GM12878 (cell line): ENCODE results near the gene IGFLR1. TPM values are rescaled to one million over a fixed set of nuclear protein-coding genes. Genes with fewer than 3 reads are reported as not detected.
A peak's percentile ranks its signal among the peaks of the same experiment; 100 is the strongest.

Experiments used
- ATAC-seq: fragments of 200-7000 bp; cut with Tn5 transposase; 3 replicates; pipeline ENCODE4 v1.9.1; 2020; ENCODE audit warnings: mild to moderate bottlenecking, moderate library complexity
- BruUV-seq: library from RNA; stranded (reverse); fragments of 400-500 nt; replicated peaks from 2 replicates; lab custom pipeline; 2021; lab: Mats Ljungman, UMichigan
- CTCF ChIA-PET: fragments of 300-600 bp; sonication (Branson Sonifier 250); formaldehyde crosslinking; extraction: SDS; loops from one replicate; lab custom pipeline; 2021; ENCODE audit warnings: inconsistent platforms; lab: Yijun Ruan, JAX
- POLR2A ChIA-PET: fragments of 350-600 bp; formaldehyde crosslinking; extraction: SDS; loops from one replicate; lab custom pipeline; 2021; ENCODE audit warnings: inconsistent platforms; lab: Charles Lee
- RAD21 ChIA-PET: fragments of 300-600 bp; sonication (Branson Sonifier 250); formaldehyde crosslinking; loops from one replicate; lab custom pipeline; 2023; ENCODE audit warnings: antibody characterized with exemption; ENCODE audit not compliant: unreplicated experiment; lab: Charles Lee
- SMC1A ChIA-PET: fragments of 300-600 bp; sonication (Branson Sonifier 250); formaldehyde crosslinking; loops from one replicate; lab custom pipeline; 2023; ENCODE audit not compliant: unreplicated experiment, uncharacterized antibody; lab: Charles Lee
- DNase-seq: peaks from one replicate; pipeline ENCODE4 v3.0.0-alpha.2; 2011; ENCODE audit warnings: low read depth, low spot score
- FAIRE-seq: peaks from 3 replicates; lab custom pipeline; 2011; peaks lifted over from hg19 to GRCh38; lab: Jason Lieb, UNC
- H2AFZ ChIP-seq: 2 replicates; pipeline ENCODE4 v1.6.0; 2011; ENCODE audit warnings: low read depth, low read length, control low read depth; ENCODE audit not compliant: control insufficient read depth
- H3K27ac ChIP-seq: 2 replicates; pipeline ENCODE4 v1.5.1; 2011; ENCODE audit warnings: control low read depth; ENCODE audit not compliant: control insufficient read depth, insufficient read depth
- H3K27me3 ChIP-seq, 2 experiments: replicated peaks in 1 of 2; 2 replicates each; pipeline versions ENCODE4 v1.6.0 to v1.6.1; 2011; ENCODE audit warnings: low read length in 1 of 2; ENCODE audit not compliant: control insufficient read depth in 2 of 2, insufficient read depth in 2 of 2
- H3K36me3 ChIP-seq, 2 experiments: 2 replicates each; pipeline ENCODE4 v1.5.1; 2011; ENCODE audit warnings: low read length in 1 of 2; ENCODE audit not compliant: control insufficient read depth in 2 of 2, insufficient read depth in 2 of 2
- H3K4me1 ChIP-seq: 2 replicates; pipeline ENCODE4 v1.6.1; 2011; ENCODE audit warnings: mild to moderate bottlenecking, low read length, moderate library complexity, mixed read lengths; ENCODE audit not compliant: control insufficient read depth, insufficient read depth
- H3K4me2 ChIP-seq: 2 replicates; pipeline ENCODE4 v1.6.0; 2011; ENCODE audit warnings: control low read depth; ENCODE audit not compliant: control insufficient read depth, insufficient read depth
- H3K4me3 ChIP-seq: fragments of 200-600 bp; sonication (generic); 2 replicates; pipeline ENCODE4 v1.5.1; 2016
- H3K79me2 ChIP-seq: 2 replicates; pipeline ENCODE4 v1.6.0; 2011; ENCODE audit warnings: low read length; ENCODE audit not compliant: control insufficient read depth, insufficient read depth
- H3K9ac ChIP-seq: 2 replicates; pipeline ENCODE4 v1.8.0; 2011; ENCODE audit warnings: low read length, control low read depth, mixed read lengths; ENCODE audit not compliant: control insufficient read depth, insufficient read depth
- H3K9me3 ChIP-seq: replicated peaks from 3 replicates; pipeline ENCODE4 v1.5.1; 2011; ENCODE audit warnings: mild to moderate bottlenecking, low read length; ENCODE audit not compliant: control insufficient read depth, insufficient read depth
- H4K20me1 ChIP-seq: 2 replicates; pipeline ENCODE4 v1.6.0; 2011; ENCODE audit not compliant: control insufficient read depth, insufficient read depth
- CHD4 ChIP-seq: fragments of 200-600 bp; sonication (generic); IDR thresholded peaks from 2 replicates; pipeline ENCODE4 v1.6.1; 2016; ENCODE audit warnings: mild to moderate bottlenecking
- ESRRA ChIP-seq: IDR thresholded peaks from 2 replicates; pipeline ENCODE4 v1.6.1; 2012; ENCODE audit warnings: mild to moderate bottlenecking, low read length, improper control_type of control experiment
- GATAD2B ChIP-seq: fragments of 450-650 bp; conservative IDR thresholded peaks from 2 replicates; pipeline ENCODE4 v1.6.1; 2017; ENCODE audit warnings: low read depth, mild to moderate bottlenecking, moderate library complexity
- HCFC1 ChIP-seq: fragments of 150-350 bp; IDR thresholded peaks from 2 replicates; pipeline ENCODE4 v1.6.1; 2014; ENCODE audit warnings: low read length
- IKZF2 ChIP-seq, 2 experiments: fragments of 450-650 bp; IDR thresholded peaks; 2 replicates each; pipeline ENCODE4 v1.6.1; 2017; ENCODE audit warnings: mild to moderate bottlenecking in 2 of 2, moderate library complexity in 2 of 2
- LARP7 ChIP-seq: fragments of 450-650 bp; IDR thresholded peaks from 2 replicates; pipeline ENCODE4 v1.6.1; 2017; ENCODE audit warnings: mild to moderate bottlenecking
- MXI1 ChIP-seq: fragments of 150-350 bp; IDR thresholded peaks from 2 replicates; pipeline ENCODE4 v1.6.1; 2011; ENCODE audit warnings: low read depth, mild to moderate bottlenecking, inconsistent platforms, low read length, improper control_type of control experiment
- NFYA ChIP-seq: IDR thresholded peaks from 2 replicates; pipeline ENCODE4 v1.6.1; 2011; ENCODE audit warnings: low read depth, mild to moderate bottlenecking, low read length, improper control_type of control experiment, borderline replicate concordance
- NRF1 ChIP-seq: conservative IDR thresholded peaks from 2 replicates; pipeline ENCODE4 v1.6.1; 2011; ENCODE audit warnings: mild to moderate bottlenecking, low read depth, low read length, improper control_type of control experiment
- POU2F2 ChIP-seq: IDR thresholded peaks from 3 replicates; pipeline ENCODE4 v1.6.1; 2011; ENCODE audit warnings: low read depth, mild to moderate bottlenecking, low read length, borderline replicate concordance
- SMAD1 ChIP-seq: fragments of 450-650 bp; IDR thresholded peaks from 2 replicates; pipeline ENCODE4 v1.6.1; 2018; ENCODE audit warnings: mild to moderate bottlenecking, low read depth; ENCODE audit not compliant: partially characterized antibody
- SREBF1 ChIP-seq: IDR thresholded peaks from 2 replicates; pipeline ENCODE4 v1.6.1; 2012; ENCODE audit warnings: mild to moderate bottlenecking, low read length
- STAT1 ChIP-seq: fragments of 450-650 bp; conservative IDR thresholded peaks from 2 replicates; pipeline ENCODE4 v1.6.1; 2014; ENCODE audit warnings: antibody characterized with exemption, mild to moderate bottlenecking
- TBL1XR1 ChIP-seq: IDR thresholded peaks from 2 replicates; pipeline ENCODE4 v1.6.1; 2012; ENCODE audit warnings: low read depth, low read length, improper control_type of control experiment
- TCF12 ChIP-seq: IDR thresholded peaks from 2 replicates; pipeline ENCODE4 v1.6.1; 2011; ENCODE audit warnings: low read depth, mild to moderate bottlenecking, low read length
- TCF3 ChIP-seq: IDR thresholded peaks from 2 replicates; pipeline ENCODE4 v1.6.1; 2012; ENCODE audit warnings: low read depth, mild to moderate bottlenecking, low read length, borderline replicate concordance; ENCODE audit not compliant: insufficient read depth
- ZSCAN29 ChIP-seq: fragments of 450-650 bp; IDR thresholded peaks from 2 replicates; pipeline ENCODE4 v1.6.1; 2017; ENCODE audit warnings: mild to moderate bottlenecking, moderate library complexity
- ZZZ3 ChIP-seq: IDR thresholded peaks from 2 replicates; pipeline ENCODE4 v1.6.1; 2011; ENCODE audit warnings: low read depth; ENCODE audit not compliant: control insufficient read depth, insufficient read length
- WGBS: methylation state at CpG from one replicate; pipeline ENCODE4 v1.1.6; 2016; ENCODE audit warnings: low lambda C conversion rate; ENCODE audit not compliant: insufficient replicate concordance, insufficient coverage; ENCODE audit errors: missing lambda C conversion rate; 5-methylcytosine and 5-hydroxymethylcytosine counted together
- in situ Hi-C: fragments of 300-500 bp; cut with MboI; formaldehyde crosslinking; loops from 9 replicates; pipeline ENCODE4 v1.14.3; 2018; ENCODE audit warnings: mixed read lengths
- intact Hi-C: fragments of 100-400 bp; cut with micrococcal nuclease; formaldehyde crosslinking; loops from one replicate; pipeline ENCODE4 v1.14.2; 2022; ENCODE audit not compliant: unreplicated experiment
- polyA plus RNA-seq, 11 experiments: library from polyadenylated mRNA; depleted of rRNA in 4 of 11; unstranded in 6 of 11; stranded (reverse) in 5 of 11; fragments of >200 nt; fragmentation: Nextera tagmentation in 4 of 11; fragmentation: Illumina TruSeq in 1 of 11; extraction: Ambion mirVana in 4 of 11; extraction: Trizol in 1 of 11; gene quantifications; 1 replicate in 1 of 11; 2 replicates in 10 of 11; pipeline versions ENCODE4 v1.2.1 to v1.2.3, GENCODE V29; 2011 to 2016; ENCODE audit warnings: inconsistent platforms in 2 of 11, missing spikeins in 2 of 11, low read depth in 1 of 11
- total RNA-seq, 4 experiments: library from RNA; depleted of rRNA in 3 of 4; stranded (reverse); fragments of >200 nt in 3 of 4; fragmentation: Illumina TruSeq in 1 of 4; extraction: Trizol in 1 of 4; gene quantifications; 2 replicates each; pipeline versions ENCODE4 v1.2.1 to v1.2.3, GENCODE V29; 2013 to 2021
- TF ChIP-seq, protein P1 (sequence below): fragments of 450-650 bp; IDR thresholded peaks from 2 replicates; pipeline ENCODE4 v1.6.1; 2017; ENCODE audit warnings: mild to moderate bottlenecking, moderate library complexity

Gene IGFLR1
- total and polyA plus RNA-seq, 10 of the 15 experiments (the other 5 are each of a cell fraction or from before 2014, with no cell fraction given): 2.5 to 39.9 (median 24.8) TPM

DNA sequence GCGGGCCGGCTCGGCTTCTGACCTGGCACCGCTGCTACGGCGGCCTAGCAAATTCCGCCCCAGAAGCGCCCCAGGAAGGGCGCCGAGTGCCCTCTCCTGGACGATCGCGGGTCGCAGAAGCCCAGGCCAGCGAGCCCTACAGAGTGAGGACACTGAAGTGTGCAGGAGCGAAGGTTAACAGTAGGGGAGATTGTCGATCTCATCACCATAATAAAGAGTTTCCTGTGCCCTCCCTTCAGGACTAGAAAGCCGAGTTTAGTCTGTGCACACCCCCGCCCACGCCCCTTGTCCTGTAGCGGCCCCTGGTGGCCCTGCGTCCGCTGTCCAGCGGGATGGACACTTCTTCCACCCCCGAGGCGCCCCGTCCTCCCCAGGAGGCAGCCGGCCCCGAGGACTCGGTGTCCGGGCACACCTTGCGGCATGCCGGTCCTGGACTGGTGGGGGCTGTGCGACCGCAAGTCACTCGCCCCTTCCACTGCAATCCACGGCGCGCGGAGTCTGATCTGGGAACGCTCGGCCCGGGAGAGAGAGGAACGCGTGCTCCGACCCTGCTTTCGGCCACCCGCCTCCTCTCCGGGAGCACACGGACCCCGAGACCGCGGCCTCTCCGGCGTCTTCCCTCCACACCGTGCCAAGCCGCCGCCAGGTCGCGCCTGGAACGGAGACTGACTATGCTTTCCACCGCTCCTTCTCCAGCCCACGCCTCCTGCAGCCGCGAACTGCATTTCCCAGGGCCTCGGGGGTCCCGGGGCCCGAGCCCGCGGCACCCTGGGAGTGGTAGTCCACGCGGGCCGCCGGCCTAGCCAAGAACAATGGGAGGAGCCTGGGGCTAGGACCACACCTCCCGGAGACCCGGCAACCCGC lies 25.2 kb downstream of the IGFLR1 start:
- BruUV-seq: no TSS peak
- peak overlapping the region; percentile 95 for H3K27ac ChIP-seq
- H3K36me3 ChIP-seq: peaks cover 0 to 6% of the 10 kb centered on the region in 2 experiments; a peak in 3 of 4 replicates
- intact Hi-C loops: loop anchor here (1.0 to 2.0 kb wide), 4 partner anchors 23 to 214 kb away; partner anchors contain the start of genes PSENEN and U2AF1L4
- POLR2A ChIA-PET: interaction anchor here (1.8 to 12.1 kb wide), 3 partner anchors 18 to 26 kb away, joined by 12 to 516 read pairs (median 91); partner anchors contain the start of genes IGFLR1, PSENEN, U2AF1L4 and ZBTB32
- 1% methylated on average over 70 of the region's 77 CpGs for WGBS
- H3K4me3 ChIP-seq: peak overlapping the region; percentile 82
- H4K20me1 ChIP-seq: no peaks in the 10 kb centered on the region
- H2AFZ ChIP-seq: peak overlapping the region; percentile 87
- RAD21 ChIA-PET: interaction anchor here (6.3 kb wide), 1 partner anchor 18 kb away, joined by 430 read pairs; the partner anchor contains the start of gene ZBTB32
- H3K4me1 ChIP-seq: peaks cover 32% of the 10 kb centered on the region
- H3K4me2 ChIP-seq: peak overlapping the region; percentile 99
- peak; percentile 75 for ATAC-seq
- H3K9me3 ChIP-seq: no peaks in the 10 kb centered on the region
- SMC1A ChIA-PET: interaction anchor here (6.3 kb wide), 1 partner anchor 19 kb away, joined by 375 read pairs; the partner anchor contains the start of gene ZBTB32
- FAIRE-seq: peak; percentile 61
- H3K9ac ChIP-seq: peak overlapping the region; percentile 77
- no peaks in the 10 kb centered on the region for H3K27me3 ChIP-seq
- in situ Hi-C loops: no loop called here
- CTCF ChIA-PET: interaction anchor here (6.4 to 7.3 kb wide), 2 partner anchors 15 to 22 kb away, joined by 77 to 271 read pairs; no protein-coding TSS in a partner anchor
- peak; percentile 77 for DNase-seq
- H3K79me2 ChIP-seq: peaks cover 68% of the 10 kb centered on the region
- TF ChIP-seq TCF3: no peak
- no peak for TF ChIP-seq SMAD1
- 0 out of 2 replicates have a peak, but pooled peaks have one; percentile 75 for TF ChIP-seq CHD4
- peak; percentile 77 for TF ChIP-seq GATAD2B
- TF ChIP-seq STAT1: no peak; the same call in 1 of the 2 replicates
- no peak; the same call in none of the 2 replicates for TF ChIP-seq MXI1
- peak; percentile 83 for TF ChIP-seq SREBF1
- TF ChIP-seq, protein P1, sequence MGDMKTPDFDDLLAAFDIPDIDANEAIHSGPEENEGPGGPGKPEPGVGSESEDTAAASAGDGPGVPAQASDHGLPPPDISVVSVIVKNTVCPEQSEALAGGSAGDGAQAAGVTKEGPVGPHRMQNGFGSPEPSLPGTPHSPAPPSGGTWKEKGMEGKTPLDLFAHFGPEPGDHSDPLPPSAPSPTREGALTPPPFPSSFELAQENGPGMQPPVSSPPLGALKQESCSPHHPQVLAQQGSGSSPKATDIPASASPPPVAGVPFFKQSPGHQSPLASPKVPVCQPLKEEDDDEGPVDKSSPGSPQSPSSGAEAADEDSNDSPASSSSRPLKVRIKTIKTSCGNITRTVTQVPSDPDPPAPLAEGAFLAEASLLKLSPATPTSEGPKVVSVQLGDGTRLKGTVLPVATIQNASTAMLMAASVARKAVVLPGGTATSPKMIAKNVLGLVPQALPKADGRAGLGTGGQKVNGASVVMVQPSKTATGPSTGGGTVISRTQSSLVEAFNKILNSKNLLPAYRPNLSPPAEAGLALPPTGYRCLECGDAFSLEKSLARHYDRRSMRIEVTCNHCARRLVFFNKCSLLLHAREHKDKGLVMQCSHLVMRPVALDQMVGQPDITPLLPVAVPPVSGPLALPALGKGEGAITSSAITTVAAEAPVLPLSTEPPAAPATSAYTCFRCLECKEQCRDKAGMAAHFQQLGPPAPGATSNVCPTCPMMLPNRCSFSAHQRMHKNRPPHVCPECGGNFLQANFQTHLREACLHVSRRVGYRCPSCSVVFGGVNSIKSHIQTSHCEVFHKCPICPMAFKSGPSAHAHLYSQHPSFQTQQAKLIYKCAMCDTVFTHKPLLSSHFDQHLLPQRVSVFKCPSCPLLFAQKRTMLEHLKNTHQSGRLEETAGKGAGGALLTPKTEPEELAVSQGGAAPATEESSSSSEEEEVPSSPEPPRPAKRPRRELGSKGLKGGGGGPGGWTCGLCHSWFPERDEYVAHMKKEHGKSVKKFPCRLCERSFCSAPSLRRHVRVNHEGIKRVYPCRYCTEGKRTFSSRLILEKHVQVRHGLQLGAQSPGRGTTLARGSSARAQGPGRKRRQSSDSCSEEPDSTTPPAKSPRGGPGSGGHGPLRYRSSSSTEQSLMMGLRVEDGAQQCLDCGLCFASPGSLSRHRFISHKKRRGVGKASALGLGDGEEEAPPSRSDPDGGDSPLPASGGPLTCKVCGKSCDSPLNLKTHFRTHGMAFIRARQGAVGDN: peak; percentile 3; the same call in 1 of the 2 replicates
- no peak for TF ChIP-seq POU2F2
- no peak for TF ChIP-seq IKZF2 (IDR thresholded peaks at IDR 0.05)
- TF ChIP-seq TBL1XR1: no peak
- no peak for TF ChIP-seq TCF12
- TF ChIP-seq ZZZ3: no peak
- TF ChIP-seq NFYA: no peak
- peak; percentile 48; the same call in 1 of the 2 replicates for TF ChIP-seq ZSCAN29
- peak; percentile 94 for TF ChIP-seq HCFC1
- TF ChIP-seq NRF1: no peak
- TF ChIP-seq LARP7: peak; percentile 76; the same call in 1 of the 2 replicates
- TF ChIP-seq ESRRA: 0 out of 2 replicates have a peak, but pooled peaks have one; percentile 68
